Inferior parietal cortex (tissue), 1 donor: ENCODE data around the gene MTTP.
"Not testable (repeated sequence)": the region's sequence is repeated elsewhere in the genome, so short reads cannot be mapped to it uniquely, and the experiment has no call there.

Experiments used
- DNase-seq: peaks from one replicate; pipeline ENCODE4 v3.0.0-alpha.2; 2016; ENCODE audit errors: extremely low spot score

The MTTP gene

GRCh38 chr4:99574530-99575324 lies at the start of gene MTTP:
TSS of gene MTTP (plus strand) at chr4:99574824. CDS start at chr4:99574910, 86 bp downstream.
- DNase-seq: no peak

GRCh38 chr4:99529228-99529627 lies 45.4 kb upstream of the MTTP start:
- DNase-seq: no peak

GRCh38 chr4:99529956-99530355 lies 44.7 kb upstream of the MTTP start:
- no peak for DNase-seq

GRCh38 chr4:99534699-99535098 lies 39.9 kb upstream of the MTTP start:
- not testable (repeated sequence) for DNase-seq

GRCh38 chr4:99536271-99536670 lies 38.4 kb upstream of the MTTP start:
- no peak for DNase-seq

GRCh38 chr4:99536848-99537247 lies 37.8 kb upstream of the MTTP start:
- no peak for DNase-seq

- DNase-seq: no peak
Measured at GRCh38 chr4:99537674-99538073, 37.0 kb upstream of the MTTP start.

- DNase-seq: no peak
Measured at GRCh38 chr4:99540277-99540939, 34.2 kb upstream of the MTTP start.

GRCh38 chr4:99552872-99553271 lies 21.8 kb upstream of the MTTP start:
- no peak for DNase-seq

- peak; percentile 96 for DNase-seq
Measured at GRCh38 chr4:99563310-99564186, 11.1 kb upstream of the MTTP start, which contains the start of gene TRMT10A. TSS of gene TRMT10A (minus strand) at chr4:99564039. CDS start at chr4:99559338, 4,701 bp downstream.

- no peak for DNase-seq
Measured at GRCh38 chr4:99564921-99565320, 9.7 kb upstream of the MTTP start.

- DNase-seq: no peak
Measured at GRCh38 chr4:99571883-99572282, 2.7 kb upstream of the MTTP start.

- DNase-seq: no peak
Measured at GRCh38 chr4:99572527-99573240, 1.9 kb upstream of the MTTP start.

GRCh38 chr4:99573735-99574368 lies 772 bp upstream of the MTTP start:
- DNase-seq: no peak

- DNase-seq: no peak
Measured at GRCh38 chr4:99578714-99579113, 4.1 kb downstream of the MTTP start.

GRCh38 chr4:99585516-99585915 lies 10.9 kb downstream of the MTTP start:
- no peak for DNase-seq

- no peak for DNase-seq
Measured at GRCh38 chr4:99586322-99586721, 11.7 kb downstream of the MTTP start.

- DNase-seq: no peak
Measured at GRCh38 chr4:99586797-99587196, 12.2 kb downstream of the MTTP start.

GRCh38 chr4:99587309-99587708 lies 12.7 kb downstream of the MTTP start:
- no peak for DNase-seq

GRCh38 chr4:99587803-99588202 lies 13.2 kb downstream of the MTTP start:
- no peak for DNase-seq

GRCh38 chr4:99591757-99592156 lies 17.1 kb downstream of the MTTP start:
- no peak for DNase-seq
